ENCODE results near the gene ESRRG.

Gene ESRRG

GRCh38 chr1:216502528-216503162, 220.6 kb downstream of the ESRRG start:
- DNase-seq (ENCODE audit: low spot score) = no peak

GRCh38 chr1:216500273-216500967, 222.8 kb downstream of the ESRRG start:
- no peak for DNase-seq (ENCODE audit: low spot score)

- DNase-seq (ENCODE audit: low spot score) = no peak
These were observed 223.5 kb downstream of the ESRRG start for GRCh38 chr1:216499581-216500272.

GRCh38 chr1:216498277-216498676, 225.0 kb downstream of the ESRRG start:
- DNase-seq (ENCODE audit: low spot score) = no peak

GRCh38 chr1:216485042-216485441, 238.2 kb downstream of the ESRRG start:
- DNase-seq (ENCODE audit: low spot score) = no peak

- DNase-seq (ENCODE audit: low spot score) = no peak
These were observed 239.4 kb downstream of the ESRRG start for GRCh38 chr1:216483672-216484401.

GRCh38 chr1:216482620-216483019, 240.6 kb downstream of the ESRRG start:
- DNase-seq (ENCODE audit: low spot score) = no peak

GRCh38 chr1:216478238-216478637, 245.0 kb downstream of the ESRRG start:
- no peak for DNase-seq (ENCODE audit: low spot score)

GRCh38 chr1:216476341-216476740, 246.9 kb downstream of the ESRRG start:
- no peak for DNase-seq (ENCODE audit: low spot score)

- DNase-seq (ENCODE audit: low spot score) = no peak
These were observed 247.5 kb downstream of the ESRRG start for GRCh38 chr1:216475659-216476276.

- no peak for DNase-seq (ENCODE audit: low spot score)
These were observed 256.9 kb downstream of the ESRRG start for GRCh38 chr1:216466162-216466801.

- no peak for DNase-seq (ENCODE audit: low spot score)
These were observed 258.7 kb downstream of the ESRRG start for GRCh38 chr1:216464489-216464888.

- DNase-seq (ENCODE audit: low spot score) = no peak
These were observed 261.0 kb downstream of the ESRRG start for GRCh38 chr1:216462066-216462775.

GRCh38 chr1:216461466-216461865, 261.8 kb downstream of the ESRRG start:
- DNase-seq (ENCODE audit: low spot score) = no peak

- no peak for DNase-seq (ENCODE audit: low spot score)
These were observed 263.5 kb downstream of the ESRRG start for GRCh38 chr1:216459651-216460207.

- no peak for DNase-seq (ENCODE audit: low spot score)
These were observed 264.4 kb downstream of the ESRRG start for GRCh38 chr1:216458812-216459211.

- no peak for DNase-seq (ENCODE audit: low spot score)
These were observed 265.9 kb downstream of the ESRRG start for GRCh38 chr1:216457356-216457755.

- DNase-seq (ENCODE audit: low spot score) = peak; percentile 2
These were observed 266.5 kb downstream of the ESRRG start for GRCh38 chr1:216456682-216457081.

GRCh38 chr1:216453777-216454176, 269.5 kb downstream of the ESRRG start:
- DNase-seq (ENCODE audit: low spot score) = no peak
